MCF 10A (cell line): ENCODE results near the gene MRPS18A. TPM values are rescaled to one million over a fixed set of nuclear protein-coding genes. Genes with fewer than 3 reads are reported as not detected.
"Not testable (repeated sequence)": the region's sequence is repeated elsewhere in the genome, so short reads cannot be mapped to it uniquely, and the experiment has no call there.

ENCODE experiments used
- BruUV-seq: library from RNA; stranded (reverse); fragments of 400-500 nt; replicated peaks from 2 replicates; lab custom pipeline; 2021; lab: Mats Ljungman, UMichigan
- CTCF ChIA-PET: fragments of 300-600 bp; sonication (Branson Sonifier 250); formaldehyde crosslinking; extraction: SDS; loops from one replicate; lab custom pipeline; 2021; ENCODE audit warnings: antibody characterized with exemption, inconsistent platforms; lab: Yijun Ruan, JAX
- POLR2A ChIA-PET: fragments of 300-600, 350-650 bp; sonication (Branson Sonifier 250); formaldehyde crosslinking; extraction: SDS; loops from one replicate; lab custom pipeline; 2020; ENCODE audit warnings: antibody characterized with exemption, inconsistent platforms; lab: Yijun Ruan, JAX
- DNase-seq: peaks from one replicate; pipeline ENCODE4 v3.0.0-alpha.2; 2018; ENCODE audit not compliant: unreplicated experiment
- H3K27ac Mint-ChIP-seq: one replicate; pipeline ENCODE4 v1.8.0; 2022; ENCODE audit warnings: mild to moderate bottlenecking, low read depth, mixed read lengths; ENCODE audit not compliant: unreplicated experiment
- H3K27me3 Mint-ChIP-seq: one replicate; pipeline ENCODE4 v1.8.0; 2022; ENCODE audit warnings: mixed read lengths; ENCODE audit not compliant: insufficient read depth, unreplicated experiment
- H3K36me3 Mint-ChIP-seq: one replicate; pipeline ENCODE4 v1.8.0; 2022; ENCODE audit warnings: mild to moderate bottlenecking, moderate library complexity, mixed read lengths; ENCODE audit not compliant: insufficient read depth, unreplicated experiment
- H3K4me1 Mint-ChIP-seq: one replicate; pipeline ENCODE4 v1.8.0; 2022; ENCODE audit warnings: mixed read lengths; ENCODE audit not compliant: insufficient read depth, unreplicated experiment
- H3K4me3 Mint-ChIP-seq: one replicate; pipeline ENCODE4 v1.8.0; 2022; ENCODE audit warnings: mild to moderate bottlenecking, moderate library complexity, mixed read lengths; ENCODE audit not compliant: unreplicated experiment
- H3K9me3 Mint-ChIP-seq: one replicate; pipeline ENCODE4 v1.8.0; 2022; ENCODE audit warnings: mixed read lengths; ENCODE audit not compliant: unreplicated experiment
- intact Hi-C: fragments of 100-400 bp; cut with micrococcal nuclease; formaldehyde crosslinking; loops from 2 replicates; pipeline ENCODE4 v1.14.1; 2022
- total RNA-seq: library from RNA; stranded (reverse); gene quantifications from 2 replicates; pipeline ENCODE4 v1.2.3, GENCODE V29; 2022
- TF ChIP-seq, protein P1 (sequence below): fragments of 200-600 bp; IDR thresholded peaks from one replicate; pipeline ENCODE4 v1.8.0; 2022; ENCODE audit warnings: antibody characterized with exemption, mild to moderate bottlenecking; ENCODE audit not compliant: unreplicated experiment

MRPS18A gene
- total RNA-seq, 1 experiment from 2014 or later, result 69.1 TPM

DNA sequence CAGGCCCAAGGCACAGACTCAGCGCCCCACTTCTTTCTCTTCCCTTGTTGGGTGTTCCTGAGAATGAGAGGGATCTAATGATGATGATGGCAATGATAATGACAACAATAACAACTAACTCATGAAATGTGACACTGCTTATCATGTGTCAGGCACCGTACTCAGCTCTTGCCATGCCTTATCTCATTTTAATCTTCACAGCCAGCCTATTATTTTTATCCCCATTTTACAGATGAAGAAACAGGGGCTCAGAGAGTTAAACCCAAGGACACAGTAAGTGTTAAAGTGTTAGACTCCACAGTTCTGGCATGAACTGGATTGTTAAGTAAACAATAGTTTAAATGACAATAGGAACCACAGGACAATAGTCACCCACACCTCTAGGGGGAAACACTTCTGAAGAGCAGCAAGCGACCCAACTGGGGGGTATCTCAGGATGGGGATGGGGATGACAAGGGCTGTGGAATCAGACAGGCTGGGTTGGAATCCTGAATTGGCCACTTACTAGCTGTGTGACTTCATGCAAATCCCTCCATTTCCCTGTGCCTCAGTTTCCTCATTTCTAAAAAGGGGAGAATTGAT lies 30.3 kb downstream of the MRPS18A start:
- no TSS peak for BruUV-seq
- POLR2A ChIA-PET, result interaction anchor here (0.8 to 1.0 kb wide), 2 partner anchors 10 kb away, joined by 4 read pairs; no protein-coding TSS in a partner anchor
- Mint-ChIP-seq H3K9me3 (no peaks in the 10 kb centered on the region), H3K4me1 (no peaks in the 10 kb centered on the region), H3K27me3 (no peaks in the 10 kb centered on the region), H3K27ac (no peak overlapping the region), H3K36me3 (peaks cover 5% of the 10 kb centered on the region), H3K4me3 (no peak overlapping the region)
- no peak for DNase-seq
- intact Hi-C loops, result no loop called here
- CTCF ChIA-PET, result interaction anchor here (0.9 to 2.9 kb wide), 3 partner anchors 10 to 118 kb away, joined by 3 to 19 read pairs (median 4); no protein-coding TSS in a partner anchor
- TF ChIP-seq, protein P1, sequence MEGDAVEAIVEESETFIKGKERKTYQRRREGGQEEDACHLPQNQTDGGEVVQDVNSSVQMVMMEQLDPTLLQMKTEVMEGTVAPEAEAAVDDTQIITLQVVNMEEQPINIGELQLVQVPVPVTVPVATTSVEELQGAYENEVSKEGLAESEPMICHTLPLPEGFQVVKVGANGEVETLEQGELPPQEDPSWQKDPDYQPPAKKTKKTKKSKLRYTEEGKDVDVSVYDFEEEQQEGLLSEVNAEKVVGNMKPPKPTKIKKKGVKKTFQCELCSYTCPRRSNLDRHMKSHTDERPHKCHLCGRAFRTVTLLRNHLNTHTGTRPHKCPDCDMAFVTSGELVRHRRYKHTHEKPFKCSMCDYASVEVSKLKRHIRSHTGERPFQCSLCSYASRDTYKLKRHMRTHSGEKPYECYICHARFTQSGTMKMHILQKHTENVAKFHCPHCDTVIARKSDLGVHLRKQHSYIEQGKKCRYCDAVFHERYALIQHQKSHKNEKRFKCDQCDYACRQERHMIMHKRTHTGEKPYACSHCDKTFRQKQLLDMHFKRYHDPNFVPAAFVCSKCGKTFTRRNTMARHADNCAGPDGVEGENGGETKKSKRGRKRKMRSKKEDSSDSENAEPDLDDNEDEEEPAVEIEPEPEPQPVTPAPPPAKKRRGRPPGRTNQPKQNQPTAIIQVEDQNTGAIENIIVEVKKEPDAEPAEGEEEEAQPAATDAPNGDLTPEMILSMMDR, result no peak

DNA sequence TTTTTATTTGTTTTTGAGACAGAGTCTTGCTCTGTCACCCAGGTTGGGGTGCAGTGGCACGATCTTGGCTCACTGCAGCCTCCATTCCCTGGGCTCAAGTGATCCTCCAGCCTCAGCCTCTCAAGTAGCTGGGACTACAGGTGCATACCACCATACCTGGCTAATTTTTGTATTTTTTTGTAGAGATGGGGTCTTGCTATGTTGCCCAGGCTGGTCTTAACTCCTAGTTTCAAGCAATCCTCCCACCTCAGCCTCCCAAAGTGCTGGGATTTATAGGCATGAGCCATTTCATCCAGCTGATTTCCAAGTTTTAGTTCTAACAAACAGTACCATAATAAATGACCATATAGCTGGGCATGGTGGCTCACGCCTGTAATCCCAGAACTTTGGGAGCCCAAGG lies 34.8 kb downstream of the MRPS18A start:
- not testable (repeated sequence) for H3K9me3 Mint-ChIP-seq
- POLR2A ChIA-PET, result interaction anchor here (1.1 kb wide), 1 partner anchor 16 kb away, joined by 3 read pairs; no protein-coding TSS in a partner anchor

DNA sequence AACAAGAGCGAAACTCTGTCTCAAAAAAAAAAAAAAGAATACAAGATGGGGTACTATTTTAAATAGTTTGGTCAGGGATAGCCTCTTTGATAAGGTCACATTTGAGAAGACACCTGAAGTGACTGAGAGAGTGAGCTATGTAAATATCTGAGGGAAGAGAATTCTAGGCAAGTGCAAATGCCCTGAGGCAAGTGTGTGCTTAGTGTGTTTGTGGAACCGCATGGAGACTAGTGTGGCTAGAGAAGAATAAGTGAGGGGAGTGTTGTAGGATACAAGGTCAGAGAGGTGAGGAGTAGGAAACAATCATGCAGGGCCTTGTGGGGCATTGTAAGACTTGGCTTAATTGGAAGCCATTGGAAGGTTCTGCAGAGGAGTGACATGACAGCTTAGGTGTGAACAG lies 39.3 kb downstream of the MRPS18A start:
- BruUV-seq, result no TSS peak
- ChIA-PET CTCF (interaction anchor here (0.6 to 0.9 kb wide), 3 partner anchors 11 to 675 kb away, joined by 3 to 4 read pairs (median 4); no protein-coding TSS in a partner anchor), POLR2A (interaction anchor here (1.5 to 2.0 kb wide), 2 partner anchors 13 to 19 kb away, joined by 7 to 8 read pairs; partner anchors contain the start of genes GTPBP2 and MAD2L1BP)
- Mint-ChIP-seq H3K27me3 (no peaks in the 10 kb centered on the region), H3K27ac (no peak overlapping the region), H3K4me3 (no peak overlapping the region), H3K36me3 (no peaks in the 10 kb centered on the region), H3K9me3 (no peaks in the 10 kb centered on the region), H3K4me1 (no peaks in the 10 kb centered on the region)
- intact Hi-C loops, result no loop called here
- TF ChIP-seq, protein P1, result no peak
- no peak for DNase-seq

More for the DNA sequence above, 34.8 kb downstream of the MRPS18A start:
- H3K4me1 Mint-ChIP-seq, intact Hi-C loops, DNase-seq, H3K4me3 Mint-ChIP-seq, H3K27ac Mint-ChIP-seq, H3K36me3 Mint-ChIP-seq, H3K27me3 Mint-ChIP-seq, BruUV-seq: not testable (repeated sequence)
- CTCF ChIA-PET, result interaction anchor here (1.3 to 1.4 kb wide), 2 partner anchors 13 to 422 kb away, joined by 5 to 7 read pairs; no protein-coding TSS in a partner anchor

- no peaks in the 10 kb centered on the region for H3K36me3 Mint-ChIP-seq
- H3K4me3 Mint-ChIP-seq, result no peak overlapping the region
- intact Hi-C loops, result no loop called here
- no peaks in the 10 kb centered on the region for H3K4me1 Mint-ChIP-seq
- no peak overlapping the region for H3K27ac Mint-ChIP-seq
- H3K27me3 Mint-ChIP-seq, result no peaks in the 10 kb centered on the region
- ChIA-PET POLR2A (interaction anchor here (1.1 to 2.0 kb wide), 4 partner anchors 9 to 19 kb away, joined by 4 to 8 read pairs (median 6); partner anchors contain the start of genes GTPBP2 and MAD2L1BP), CTCF (interaction anchor here (0.6 to 1.8 kb wide), 4 partner anchors 10 to 676 kb away, joined by 3 to 6 read pairs (median 4); no protein-coding TSS in a partner anchor)
- TF ChIP-seq, protein P1, result no peak
- no TSS peak for BruUV-seq
- DNase-seq, result no peak
- H3K9me3 Mint-ChIP-seq, result no peaks in the 10 kb centered on the region
These were observed 40.0 kb downstream of the MRPS18A start for GRCh38 chr6:43647613-43648012.
